Fibroblast of upper back skin (primary cell): ENCODE results near the gene SEMA6A.

ENCODE experiments used
- DNase-seq: peaks from one replicate; pipeline ENCODE4 v3.0.0-alpha.2; 2013

SEMA6A gene

DNA sequence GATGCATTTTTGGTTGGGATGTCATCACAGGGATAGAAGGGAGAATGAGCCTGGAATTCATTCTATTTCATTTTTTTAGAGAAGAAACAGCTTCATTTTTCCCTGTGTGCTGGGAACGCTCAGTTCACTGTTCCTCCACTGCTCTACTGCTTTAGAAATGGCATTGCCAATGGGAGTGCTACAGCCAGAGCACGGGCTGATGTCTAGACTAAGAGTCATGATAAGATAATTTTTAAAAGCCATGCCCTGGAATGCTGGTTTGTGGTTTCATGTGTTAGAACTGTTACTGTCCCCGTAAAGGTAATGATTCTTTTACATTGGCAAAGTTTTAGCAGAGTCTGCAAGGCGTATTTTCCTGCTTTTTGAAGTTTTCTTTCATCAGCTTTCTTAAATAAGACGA, 119.6 kb downstream of the SEMA6A start:
- DNase-seq, result peak; percentile 72

- peak; percentile 93 for DNase-seq
Measured at GRCh38 chr5:116454417-116454927, 120.2 kb downstream of the SEMA6A start.

GRCh38 chr5:116453988-116454411, 120.6 kb downstream of the SEMA6A start:
- no peak for DNase-seq

DNA sequence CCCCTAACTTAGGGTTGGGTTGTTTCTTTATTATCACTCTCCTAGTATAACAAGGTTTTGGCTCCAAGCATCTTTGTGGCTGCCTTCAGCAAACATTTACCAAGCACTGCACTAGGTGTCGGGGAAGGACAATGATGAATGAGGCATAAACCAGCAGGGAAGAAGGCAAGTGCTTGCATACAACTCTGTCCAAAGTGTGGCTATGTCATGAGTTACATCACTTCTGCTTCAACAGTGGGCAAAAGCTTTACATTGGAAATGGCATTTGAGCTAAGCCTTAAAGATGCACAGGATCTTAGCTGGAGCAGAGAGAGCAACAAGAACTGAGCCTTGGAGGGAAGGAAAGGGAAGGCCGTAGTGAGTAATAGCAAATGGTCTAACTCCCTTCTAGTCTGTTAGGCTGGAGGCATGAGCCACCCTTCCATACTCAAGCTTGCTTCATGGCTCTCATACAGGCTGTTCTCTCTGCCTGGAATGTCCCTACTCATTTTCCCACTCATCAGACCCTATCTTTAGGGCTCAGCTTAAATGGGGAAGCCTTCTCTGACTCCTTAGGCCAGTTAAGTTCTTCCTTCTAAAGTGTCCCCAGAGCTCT, 121.8 kb downstream of the SEMA6A start:
- no peak for DNase-seq

GRCh38 chr5:116451905-116452450, 122.6 kb downstream of the SEMA6A start:
- DNase-seq, result no peak

- DNase-seq, result no peak
Measured at GRCh38 chr5:116451066-116451465, 123.6 kb downstream of the SEMA6A start.

DNA sequence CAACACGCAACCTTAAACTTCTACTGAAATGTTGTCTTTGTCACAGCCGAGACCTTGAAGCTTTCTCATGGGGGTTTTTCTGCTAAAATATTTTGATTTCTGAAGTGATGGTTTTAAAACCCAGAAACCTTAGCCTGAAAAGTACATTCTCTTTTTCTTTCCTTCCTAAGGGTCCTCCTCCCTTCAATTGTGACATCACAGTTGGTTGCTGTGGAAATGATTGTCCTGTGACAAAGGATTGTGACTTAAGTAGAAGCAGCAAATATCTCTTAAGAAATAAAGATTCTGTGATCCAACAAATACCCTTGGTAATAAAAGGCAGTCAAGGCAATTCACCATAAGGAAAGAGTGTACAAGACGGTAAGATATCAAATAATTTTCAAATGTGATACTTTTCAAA, 125.2 kb downstream of the SEMA6A start:
- DNase-seq, result no peak

- DNase-seq, result no peak
Measured at GRCh38 chr5:116448870-116449427, 125.7 kb downstream of the SEMA6A start.

GRCh38 chr5:116448450-116448849, 126.2 kb downstream of the SEMA6A start:
- no peak for DNase-seq

- DNase-seq, result no peak
Measured at GRCh38 chr5:116446356-116447005, 128.1 kb downstream of the SEMA6A start.

DNA sequence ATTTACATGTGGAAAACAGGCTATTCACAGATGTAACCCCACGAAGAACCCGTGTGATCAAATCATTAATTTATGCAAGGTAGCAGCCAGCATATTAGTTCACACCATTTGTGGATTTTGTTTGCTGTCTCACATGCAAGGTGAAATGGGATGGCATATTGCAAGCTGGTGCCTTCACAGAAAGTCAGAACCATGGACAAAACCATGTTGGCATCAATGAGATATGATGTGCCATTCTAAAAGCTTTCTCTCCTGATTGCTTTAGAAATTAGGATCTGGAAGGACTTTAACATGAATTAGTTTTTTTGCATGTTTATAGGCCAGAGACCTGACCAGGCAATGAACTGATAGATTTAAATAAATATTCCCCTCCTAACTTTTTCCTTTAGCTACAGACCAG, 129.3 kb downstream of the SEMA6A start:
- DNase-seq, result no peak

GRCh38 chr5:116444373-116445295, 130.0 kb downstream of the SEMA6A start:
- no peak for DNase-seq

- DNase-seq, result no peak
Measured at GRCh38 chr5:116442931-116443551, 131.6 kb downstream of the SEMA6A start.

DNA sequence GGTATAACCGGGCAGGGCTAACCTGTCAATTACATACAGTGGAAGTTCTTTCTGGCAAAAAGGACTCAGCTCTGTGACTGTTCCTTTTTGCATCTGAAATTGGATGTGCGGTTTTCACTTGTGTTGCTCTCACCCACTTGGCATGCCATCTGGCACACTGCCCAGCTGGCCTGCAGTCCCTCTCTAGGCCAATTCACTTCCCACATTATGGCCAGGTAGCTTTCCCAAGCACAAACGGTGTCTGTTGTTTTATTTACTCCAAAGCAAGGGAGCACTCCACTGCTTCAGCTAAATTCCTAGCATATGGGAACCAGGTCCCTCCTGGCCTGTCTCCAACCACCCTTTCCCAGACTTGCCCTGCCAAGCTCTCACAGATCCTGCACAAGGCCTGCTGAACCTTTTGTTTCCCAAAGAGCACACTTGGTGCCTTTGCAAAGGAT, 132.5 kb downstream of the SEMA6A start:
- DNase-seq, result peak; percentile 43

GRCh38 chr5:116441223-116441622, 133.4 kb downstream of the SEMA6A start:
- no peak for DNase-seq

DNA sequence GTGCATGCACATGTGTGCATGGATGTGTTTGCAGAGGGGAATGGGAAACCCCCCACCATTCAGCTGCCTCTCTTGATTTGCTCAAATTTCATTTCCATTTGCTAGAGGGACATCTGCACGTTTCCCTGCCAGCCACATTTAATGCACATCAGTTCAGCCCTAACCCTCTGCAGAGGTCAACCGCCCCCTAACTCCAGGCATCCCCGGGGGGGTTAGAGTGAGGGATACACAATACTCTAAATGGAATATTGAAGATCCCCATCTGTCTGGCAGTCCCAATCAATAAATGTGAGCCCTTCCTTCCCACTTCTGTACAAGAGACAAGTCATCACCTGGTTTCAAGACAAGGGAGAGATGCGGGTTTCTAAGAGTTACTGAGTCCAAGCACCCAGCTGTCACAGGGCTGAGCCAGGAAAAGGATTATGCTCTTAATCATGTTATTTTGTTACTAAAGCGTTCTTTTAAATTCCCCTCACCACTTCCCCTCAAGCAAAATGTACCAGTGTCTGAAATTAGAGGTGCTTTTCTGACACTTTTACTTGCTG, 134.1 kb downstream of the SEMA6A start:
- DNase-seq, result no peak

DNA sequence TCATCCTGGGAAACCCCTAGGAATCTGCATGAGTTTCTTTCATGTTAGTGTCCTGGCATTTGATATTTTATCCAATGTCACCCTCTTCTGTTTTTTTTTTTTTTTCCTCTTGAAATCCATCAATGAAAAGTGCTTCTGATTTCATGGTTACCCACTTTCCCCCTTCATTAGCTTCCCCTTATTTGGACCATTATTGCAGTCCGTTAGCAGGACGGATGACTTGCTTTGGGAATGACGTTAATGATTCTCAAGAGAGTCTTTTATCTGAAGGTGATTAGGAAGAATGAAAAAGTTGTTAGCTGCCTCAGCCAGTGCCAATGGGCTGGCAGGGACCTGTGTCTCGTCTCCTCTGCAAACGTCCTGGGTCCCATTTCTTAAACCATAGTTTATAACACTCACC, 134.7 kb downstream of the SEMA6A start:
- DNase-seq, result no peak

DNA sequence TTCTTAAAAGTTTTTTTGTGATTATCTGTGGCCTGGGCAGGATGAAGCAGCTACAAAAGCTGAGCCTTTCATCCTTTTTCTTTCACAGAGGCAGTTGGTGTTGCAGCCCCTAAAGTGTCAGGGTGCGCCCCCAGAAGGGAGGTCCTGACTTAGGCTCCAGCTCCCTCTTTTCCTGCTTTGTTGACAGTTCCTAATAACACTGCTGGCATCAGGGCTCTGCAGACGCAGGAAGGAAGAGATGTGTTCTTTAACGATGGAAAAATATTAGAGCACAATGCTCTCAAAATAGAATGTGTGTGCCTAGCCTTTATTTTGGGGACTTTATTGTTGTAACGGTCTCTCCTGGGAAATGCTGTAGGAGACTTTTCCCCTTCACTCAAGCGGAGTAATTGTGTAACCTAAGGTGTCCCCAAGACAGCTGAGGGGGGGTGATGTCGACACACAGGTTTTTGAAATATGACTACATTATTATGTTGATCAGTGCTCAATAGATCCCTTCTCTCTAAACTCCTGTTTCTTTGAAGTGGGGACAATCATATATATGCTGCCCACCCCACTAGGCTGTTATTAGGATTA, 135.6 kb downstream of the SEMA6A start:
- DNase-seq, result no peak

DNA sequence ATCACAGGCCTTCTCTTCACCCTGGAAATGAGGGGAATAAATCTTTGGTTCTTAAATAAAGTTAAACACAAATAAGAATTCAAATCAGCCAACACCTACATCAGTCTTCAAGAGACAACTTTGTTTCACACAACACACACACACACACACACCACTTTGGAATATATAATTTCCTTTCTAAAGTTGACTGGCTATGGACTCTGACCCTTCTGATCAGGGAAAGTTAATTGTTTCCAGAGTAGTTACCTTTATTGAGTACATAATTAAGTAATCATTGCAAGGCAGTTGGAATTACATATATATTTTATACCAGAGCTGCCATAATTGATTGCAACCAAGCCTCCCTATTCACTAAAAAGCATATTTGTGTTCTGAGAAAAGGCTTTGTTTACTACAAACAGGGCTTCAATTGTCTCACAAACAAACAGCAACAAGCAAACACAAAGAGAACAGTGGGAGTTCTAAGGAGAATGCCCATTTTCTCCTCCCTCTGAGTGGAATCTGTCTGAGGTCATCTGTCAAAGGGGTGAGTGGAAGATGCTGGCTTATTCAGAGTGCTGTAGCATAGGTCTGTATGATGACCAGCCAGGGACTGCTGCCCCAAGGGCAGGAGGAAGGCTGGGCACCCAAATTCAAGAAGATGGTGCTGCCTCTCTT, 136.6 kb downstream of the SEMA6A start:
- DNase-seq, result no peak

DNA sequence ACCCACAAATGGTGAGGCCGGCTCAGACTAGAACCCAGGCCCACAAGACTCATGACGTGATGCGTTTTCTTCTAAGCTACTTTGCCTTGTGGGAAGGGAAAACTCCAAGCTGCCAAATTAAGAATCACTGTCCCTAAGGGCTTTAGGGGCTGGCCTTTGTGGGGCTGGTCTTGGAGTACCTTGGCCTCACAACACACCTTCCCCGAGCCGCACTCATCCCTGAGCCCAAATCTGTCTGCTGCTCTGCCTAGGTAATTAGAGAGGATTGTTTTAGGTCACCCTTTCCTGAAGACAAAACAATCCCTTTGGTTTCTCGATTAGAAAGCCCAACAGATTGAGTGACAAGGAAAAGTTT, 137.3 kb downstream of the SEMA6A start:
- DNase-seq, result no peak

GRCh38 chr5:116436674-116437350, 137.8 kb downstream of the SEMA6A start:
- no peak for DNase-seq
